Right atrium auricular region (tissue), 2 donors: ENCODE results near the gene NANS. TPM values are rescaled to one million over a fixed set of nuclear protein-coding genes. Genes with fewer than 3 reads are reported as not detected.

Source experiments
- DNase-seq: peaks from one replicate; pipeline ENCODE4 v3.0.0-alpha.2; 2019; ENCODE audit warnings: low spot score
- H3K27ac ChIP-seq, 2 donors: fragments of 200-600 bp; sonication (generic); 1 replicate in 1 of 2; 2 replicates in 1 of 2; pipeline ENCODE4 v1.5.1; 2016 to 2019
- H3K27me3 ChIP-seq, 2 donors: fragments of 200-600 bp; sonication (generic); one replicate each; pipeline versions ENCODE4 v1.5.1 to v1.6.0; 2017 to 2019
- H3K36me3 ChIP-seq: fragments of 200-600 bp; sonication (generic); one replicate; pipeline ENCODE4 v1.5.1; 2016
- H3K4me1 ChIP-seq, 2 donors: fragments of 200-600 bp; sonication (generic); one replicate each; pipeline versions ENCODE4 v1.5.1 to v1.6.0; 2017 to 2019
- H3K4me3 ChIP-seq, 2 donors: fragments of 200-600 bp; sonication (generic); 1 replicate in 1 of 2; 2 replicates in 1 of 2; pipeline ENCODE4 v1.5.1; 2017 to 2019; ENCODE audit warnings: mild to moderate bottlenecking in 1 of 2, moderate library complexity in 1 of 2
- H3K9me3 ChIP-seq, 2 donors: fragments of 200-600 bp; sonication (generic); one replicate each; pipeline ENCODE4 v1.5.1; 2019
- total RNA-seq, 2 donors: library from RNA; depleted of rRNA; stranded (reverse); fragments of >200 nt; gene quantifications; one replicate each; pipeline ENCODE4 v1.1.0, GENCODE V29; 2016
- TF ChIP-seq, protein P1 (sequence below), 2 donors: fragments of 200-600 bp; sonication (generic); IDR thresholded peaks; one replicate each; pipeline ENCODE4 v1.5.1; 2019; ENCODE audit warnings: antibody characterized with exemption in 2 of 2

The NANS gene
- total RNA-seq, 2 donors from 2014 or later, result 27.4 to 35.5 TPM

DNA sequence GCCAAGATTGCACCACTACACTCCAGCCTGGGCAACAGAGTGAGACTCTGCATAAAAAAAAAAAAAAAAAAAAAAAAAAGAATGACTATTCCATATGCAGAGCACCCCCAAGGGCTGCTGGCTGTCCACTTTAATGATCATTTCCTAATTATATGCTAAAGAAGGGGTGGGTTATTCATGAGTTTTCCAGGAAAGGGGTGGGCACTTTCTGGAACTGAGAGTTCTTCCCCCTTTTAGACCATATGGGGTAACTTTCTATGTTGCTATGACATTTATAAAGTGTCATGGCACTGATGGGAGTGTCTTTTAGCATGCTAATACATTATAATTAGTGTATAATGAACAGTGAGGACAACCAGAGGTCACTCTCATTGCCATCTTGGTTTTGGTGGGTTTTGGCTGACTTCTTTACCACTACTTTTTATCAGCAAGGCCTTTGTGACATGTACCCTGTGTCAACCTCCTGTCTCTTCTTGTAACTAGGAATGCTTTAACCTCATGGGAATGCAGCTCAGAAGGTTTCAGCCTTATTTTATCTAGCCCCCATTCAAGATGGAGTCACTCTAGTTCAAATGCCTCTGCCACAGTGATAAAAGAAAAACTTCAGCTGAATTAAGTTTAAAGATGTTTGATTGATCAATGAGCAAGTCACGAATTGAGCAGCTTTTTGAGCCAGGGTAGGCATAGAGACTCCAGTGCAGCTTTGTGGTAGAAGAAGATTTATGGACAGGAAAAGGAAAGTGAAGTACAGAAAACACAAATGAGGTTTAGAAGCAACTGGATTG lies 7.1 kb upstream of the NANS start:
- Histone ChIP-seq H3K4me3 (no peak overlapping the region), H3K27me3 (no peaks in the 10 kb centered on the region), H3K9me3 (no peaks in the 10 kb centered on the region), H3K4me1 (no peaks in the 10 kb centered on the region), H3K27ac (no peak overlapping the region), H3K36me3 (no peaks in the 10 kb centered on the region)
- no peak for DNase-seq
- TF ChIP-seq, protein P1, sequence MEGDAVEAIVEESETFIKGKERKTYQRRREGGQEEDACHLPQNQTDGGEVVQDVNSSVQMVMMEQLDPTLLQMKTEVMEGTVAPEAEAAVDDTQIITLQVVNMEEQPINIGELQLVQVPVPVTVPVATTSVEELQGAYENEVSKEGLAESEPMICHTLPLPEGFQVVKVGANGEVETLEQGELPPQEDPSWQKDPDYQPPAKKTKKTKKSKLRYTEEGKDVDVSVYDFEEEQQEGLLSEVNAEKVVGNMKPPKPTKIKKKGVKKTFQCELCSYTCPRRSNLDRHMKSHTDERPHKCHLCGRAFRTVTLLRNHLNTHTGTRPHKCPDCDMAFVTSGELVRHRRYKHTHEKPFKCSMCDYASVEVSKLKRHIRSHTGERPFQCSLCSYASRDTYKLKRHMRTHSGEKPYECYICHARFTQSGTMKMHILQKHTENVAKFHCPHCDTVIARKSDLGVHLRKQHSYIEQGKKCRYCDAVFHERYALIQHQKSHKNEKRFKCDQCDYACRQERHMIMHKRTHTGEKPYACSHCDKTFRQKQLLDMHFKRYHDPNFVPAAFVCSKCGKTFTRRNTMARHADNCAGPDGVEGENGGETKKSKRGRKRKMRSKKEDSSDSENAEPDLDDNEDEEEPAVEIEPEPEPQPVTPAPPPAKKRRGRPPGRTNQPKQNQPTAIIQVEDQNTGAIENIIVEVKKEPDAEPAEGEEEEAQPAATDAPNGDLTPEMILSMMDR (IDR thresholded peaks at IDR 0.05), result no peak

DNA sequence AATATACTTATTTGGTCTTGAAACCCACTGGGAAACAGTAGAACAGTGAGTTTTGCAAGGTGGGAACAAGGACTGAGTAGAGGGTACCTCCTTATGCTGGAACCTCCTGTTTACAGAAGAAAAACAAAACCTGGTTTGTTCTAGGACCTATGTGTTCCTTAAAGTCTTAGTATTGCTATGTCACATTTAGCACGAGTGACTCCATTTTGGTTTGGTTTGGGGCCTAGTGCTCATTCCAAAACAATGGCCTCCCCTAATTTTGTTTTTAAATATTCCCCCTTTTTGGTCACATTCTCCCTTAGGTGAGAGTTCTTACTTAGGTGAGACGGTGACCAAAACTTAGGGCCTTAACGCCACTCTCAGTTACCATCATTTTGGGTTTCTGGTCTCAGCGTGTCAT lies 6.2 kb upstream of the NANS start:
- TF ChIP-seq, protein P1 (IDR thresholded peaks at IDR 0.05), result no peak
- no peak for DNase-seq
- Histone ChIP-seq H3K4me3 (no peak overlapping the region), H3K36me3 (no peaks in the 10 kb centered on the region), H3K4me1 (no peaks in the 10 kb centered on the region), H3K27ac (no peak overlapping the region), H3K27me3 (no peaks in the 10 kb centered on the region), H3K9me3 (no peaks in the 10 kb centered on the region)

DNA sequence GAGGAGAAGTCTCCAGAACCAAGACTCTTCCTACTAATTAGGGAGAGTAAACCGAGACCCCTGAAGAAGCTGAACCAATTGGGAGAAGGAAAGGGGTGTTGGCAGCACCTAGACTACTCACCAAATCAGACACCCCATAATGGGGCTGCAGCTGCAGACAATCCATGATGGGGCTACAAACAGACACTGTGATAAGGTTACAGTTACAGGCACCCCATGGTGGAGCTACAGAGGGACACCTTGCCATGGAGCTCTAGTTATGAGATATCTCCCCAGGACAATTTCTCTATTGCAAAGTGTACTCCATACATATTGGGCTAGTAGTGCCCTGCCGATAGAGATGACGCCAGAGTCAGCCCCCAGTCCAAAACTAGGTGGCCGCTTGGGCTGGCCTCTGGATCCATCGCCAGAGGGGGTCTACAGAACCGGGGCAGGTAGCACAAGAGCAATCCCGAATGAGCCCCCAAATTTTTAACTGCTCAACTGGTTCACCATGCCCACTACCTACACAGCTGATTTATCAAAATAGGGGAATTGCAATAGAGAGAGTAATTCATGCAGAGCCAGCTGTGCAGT lies 2.1 kb upstream of the NANS start:
- Histone ChIP-seq H3K9me3 (no peaks in the 10 kb centered on the region), H3K4me1 (peaks cover 0 to 21% of the 10 kb centered on the region in 2 donors), H3K4me3 (no peak overlapping the region), H3K27me3 (no peaks in the 10 kb centered on the region), H3K27ac (no peak overlapping the region), H3K36me3 (no peaks in the 10 kb centered on the region)
- DNase-seq, result no peak
- TF ChIP-seq, protein P1 (IDR thresholded peaks at IDR 0.05), result no peak

DNA sequence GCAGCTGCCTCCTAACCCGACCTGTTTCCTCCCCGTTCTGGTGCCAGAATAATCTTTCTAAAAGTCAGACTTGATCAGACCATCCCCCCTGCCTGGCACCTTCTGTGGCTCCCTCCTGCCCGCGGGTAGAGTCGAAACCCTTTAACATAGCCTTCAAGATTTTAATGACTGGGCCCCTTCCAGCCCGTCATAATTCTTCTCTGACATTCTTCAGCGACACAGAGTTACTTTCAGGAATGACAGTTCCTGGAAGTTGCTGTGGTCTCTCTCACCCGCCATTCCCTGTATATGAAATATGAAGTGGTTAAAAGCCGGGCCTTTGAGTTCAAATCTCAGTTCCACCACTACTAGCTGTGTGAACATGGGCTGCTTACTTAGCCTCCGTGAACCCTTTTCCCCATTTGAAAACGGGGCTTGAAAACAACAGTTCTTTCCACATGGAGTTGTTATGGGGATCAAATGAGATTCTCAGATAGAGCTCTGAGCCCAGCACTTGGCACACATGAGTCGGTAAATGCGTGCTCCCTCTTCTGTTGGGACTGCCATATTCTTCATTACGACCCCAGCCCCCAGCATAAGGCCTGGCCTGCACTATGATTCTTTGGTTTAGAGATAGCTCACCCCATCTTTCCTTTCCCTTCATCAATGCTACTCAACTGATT lies 737 bp downstream of the NANS start:
- DNase-seq, result no peak
- no peaks in the 10 kb centered on the region for H3K27me3 ChIP-seq
- peak overlapping the region; percentile 89 to 96 for H3K27ac ChIP-seq
- TF ChIP-seq, protein P1 (IDR thresholded peaks at IDR 0.05), result no peak
- peak overlapping the region; percentile 69 to 72 for H3K4me3 ChIP-seq
- peaks cover 18% of the 10 kb centered on the region for H3K36me3 ChIP-seq
- no peaks in the 10 kb centered on the region for H3K9me3 ChIP-seq
- peaks cover 0 to 21% of the 10 kb centered on the region in 2 donors for H3K4me1 ChIP-seq

DNA sequence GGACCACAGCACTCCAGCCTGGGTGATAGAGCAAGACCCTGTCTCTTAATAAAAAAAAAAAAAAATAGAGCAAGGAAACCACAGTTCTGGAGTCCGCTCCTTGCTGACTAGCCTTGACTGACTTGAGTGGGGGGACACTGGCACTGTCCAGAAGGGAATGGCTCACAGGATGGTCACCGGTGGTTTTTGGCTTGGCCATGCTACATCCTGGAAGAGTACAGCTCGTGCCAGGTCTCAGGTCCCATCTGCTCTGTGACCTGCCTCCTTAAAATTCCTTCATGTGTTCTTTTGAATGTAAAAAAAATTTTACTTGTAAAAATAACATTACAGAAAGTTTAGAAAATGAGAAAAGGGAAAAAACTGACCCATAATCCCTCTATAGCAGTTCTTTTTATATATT lies 5.6 kb downstream of the NANS start:
- no peak for DNase-seq
- Histone ChIP-seq H3K9me3 (no peaks in the 10 kb centered on the region), H3K4me3 (no peak overlapping the region), H3K27ac (no peak overlapping the region), H3K36me3 (peaks cover 45% of the 10 kb centered on the region), H3K27me3 (no peaks in the 10 kb centered on the region), H3K4me1 (peaks cover 0 to 15% of the 10 kb centered on the region in 2 donors)
- TF ChIP-seq, protein P1 (IDR thresholded peaks at IDR 0.05), result no peak
